ENCODE results near the gene ZPLD1. TPM values are rescaled to one million over a fixed set of nuclear protein-coding genes. Genes with fewer than 3 reads are reported as not detected.

The ZPLD1 gene
- total RNA-seq, result not detected in 2 replicates

GRCh38 chr3:102434715-102435114 is at the start of gene ZPLD1:
Gene ZPLD1 (plus strand): TSS chr3:102435015. CDS start chr3:102438488, 3,473 bp downstream.

Data from cardiac ventricle fibroblast (primary cell).